SK-N-SH treated with all-trans-retinoic acid at 6 μM for 48 hours (cell line): Measurements from ENCODE around the gene SH2B3.

Experiments
- ARNTL ChIP-seq: fragments of 450-650 bp; formaldehyde crosslinking; IDR thresholded peaks from 2 replicates; pipeline ENCODE4 v1.5.0; 2020; ENCODE audit warnings: low read depth, mild to moderate bottlenecking, moderate library complexity, borderline replicate concordance
- BACH2 ChIP-seq: fragments of 250-450 bp; sonication (Bioruptor Pico); IDR thresholded peaks from 2 replicates; pipeline ENCODE4 v1.9.0; 2021; ENCODE audit warnings: mild to moderate bottlenecking, borderline replicate concordance
- GLIS3 ChIP-seq: fragments of 250-450 bp; sonication (Bioruptor Pico); IDR thresholded peaks from 2 replicates; pipeline ENCODE4 v1.5.0; 2020; ENCODE audit warnings: mild to moderate bottlenecking, moderate library complexity
- RARB ChIP-seq: fragments of 250-450 bp; sonication (Bioruptor Pico); IDR thresholded peaks from 2 replicates; pipeline ENCODE4 v1.8.0; 2021; ENCODE audit warnings: mild to moderate bottlenecking, moderate library complexity
- TCF4 ChIP-seq: fragments of 250-450 bp; sonication (Bioruptor Pico); IDR thresholded peaks from 2 replicates; pipeline ENCODE4 v1.8.0; 2021; ENCODE audit warnings: mild to moderate bottlenecking, moderate library complexity, borderline replicate concordance
- TOX ChIP-seq: fragments of 250-450 bp; sonication (Bioruptor Pico); IDR thresholded peaks from 2 replicates; pipeline ENCODE4 v1.8.0; 2021; ENCODE audit warnings: mild to moderate bottlenecking, moderate library complexity, borderline replicate concordance
- ZFP3 ChIP-seq: fragments of 250-450 bp; sonication (Bioruptor Pico); IDR thresholded peaks from 2 replicates; pipeline ENCODE4 v1.5.0; 2020; ENCODE audit warnings: mild to moderate bottlenecking, moderate library complexity
- ZFP30 ChIP-seq: fragments of 450-650 bp; formaldehyde crosslinking; IDR thresholded peaks from 2 replicates; pipeline ENCODE4 v1.5.0; 2022; ENCODE audit warnings: mild to moderate bottlenecking, moderate library complexity
- ZNF565 ChIP-seq: fragments of 450-650 bp; formaldehyde crosslinking; conservative IDR thresholded peaks from 2 replicates; pipeline ENCODE4 v1.5.0; 2020; ENCODE audit warnings: low read depth, mild to moderate bottlenecking, moderate library complexity
- ZNF70 ChIP-seq: fragments of 450-650 bp; formaldehyde crosslinking; IDR thresholded peaks from 2 replicates; pipeline ENCODE4 v1.5.0; 2020; ENCODE audit warnings: mild to moderate bottlenecking, moderate library complexity
- TF ChIP-seq, protein P1 (sequence below): fragments of 250-450 bp; sonication (Bioruptor Pico); IDR thresholded peaks from 2 replicates; pipeline ENCODE4 v1.8.0; 2021; ENCODE audit warnings: low read depth, mild to moderate bottlenecking, moderate library complexity, borderline replicate concordance
- TF ChIP-seq, protein P2 (sequence below): fragments of 250-450 bp; sonication (Bioruptor Pico); IDR thresholded peaks from 2 replicates; pipeline ENCODE4 v1.5.0; 2020; ENCODE audit warnings: mild to moderate bottlenecking, moderate library complexity
- TF ChIP-seq, protein P3 (sequence below): fragments of 250-450 bp; sonication (Bioruptor Pico); IDR thresholded peaks from 2 replicates; pipeline ENCODE4 v1.8.0; 2020; ENCODE audit warnings: mild to moderate bottlenecking, moderate library complexity, borderline replicate concordance
- TF ChIP-seq, protein P4 (sequence below): fragments of 250-450 bp; sonication (Bioruptor Pico); IDR thresholded peaks from 2 replicates; pipeline ENCODE4 v1.5.1; 2020; ENCODE audit warnings: low read depth, mild to moderate bottlenecking, moderate library complexity

DNA sequence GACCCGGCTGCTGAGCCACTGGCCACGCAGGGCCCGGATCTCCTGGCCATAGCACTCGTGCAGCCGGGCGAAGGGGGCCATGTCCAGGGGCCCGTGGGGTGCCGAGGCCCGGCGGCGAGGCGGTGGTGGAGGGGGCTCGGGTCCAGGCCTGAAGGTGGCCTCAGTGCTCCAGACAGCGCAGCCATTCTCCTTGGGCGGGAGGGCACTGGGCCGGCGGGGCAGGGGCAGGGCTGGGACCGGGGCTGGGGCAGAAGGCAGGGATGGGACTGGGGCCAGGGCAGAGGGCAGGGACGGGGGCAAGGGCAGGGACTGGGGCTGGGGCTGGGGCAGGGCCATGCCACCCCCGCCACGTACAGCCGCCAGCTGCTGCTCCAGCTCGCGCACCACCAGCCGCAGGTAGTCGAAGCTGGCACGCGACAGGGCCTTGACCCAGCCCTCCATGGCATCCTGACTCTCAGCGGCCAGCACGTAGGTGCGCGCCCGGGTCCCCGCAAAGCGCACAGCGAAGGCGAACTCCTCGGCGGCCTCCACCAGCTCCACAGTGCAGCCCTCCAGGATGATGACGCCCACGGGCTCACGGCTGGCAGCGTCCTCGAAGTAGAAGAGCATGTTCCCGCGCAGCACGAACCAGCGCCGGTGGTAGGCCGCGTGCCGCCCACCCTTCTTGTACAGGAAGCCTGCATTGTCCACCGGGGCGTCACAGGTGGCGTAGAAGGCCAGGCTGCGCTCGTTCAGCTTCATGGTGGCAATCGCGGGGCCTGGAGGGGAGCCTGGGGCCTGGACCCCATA lies 42.8 kb upstream of the SH2B3 start:
- TF ChIP-seq ARNTL (CRISPR knock-in tag) (no peak), ZNF565 (CRISPR knock-in tag) (no peak), TCF4 (CRISPR knock-in tag) (no peak), RARB (no peak), ZFP3 (CRISPR knock-in tag) (no peak), GLIS3 (CRISPR knock-in tag) (no peak), ZNF70 (CRISPR knock-in tag) (no peak), TOX (no peak), ZFP30 (CRISPR knock-in tag) (no peak), BACH2 (CRISPR knock-in tag) (no peak)
- TF ChIP-seq, protein P1, sequence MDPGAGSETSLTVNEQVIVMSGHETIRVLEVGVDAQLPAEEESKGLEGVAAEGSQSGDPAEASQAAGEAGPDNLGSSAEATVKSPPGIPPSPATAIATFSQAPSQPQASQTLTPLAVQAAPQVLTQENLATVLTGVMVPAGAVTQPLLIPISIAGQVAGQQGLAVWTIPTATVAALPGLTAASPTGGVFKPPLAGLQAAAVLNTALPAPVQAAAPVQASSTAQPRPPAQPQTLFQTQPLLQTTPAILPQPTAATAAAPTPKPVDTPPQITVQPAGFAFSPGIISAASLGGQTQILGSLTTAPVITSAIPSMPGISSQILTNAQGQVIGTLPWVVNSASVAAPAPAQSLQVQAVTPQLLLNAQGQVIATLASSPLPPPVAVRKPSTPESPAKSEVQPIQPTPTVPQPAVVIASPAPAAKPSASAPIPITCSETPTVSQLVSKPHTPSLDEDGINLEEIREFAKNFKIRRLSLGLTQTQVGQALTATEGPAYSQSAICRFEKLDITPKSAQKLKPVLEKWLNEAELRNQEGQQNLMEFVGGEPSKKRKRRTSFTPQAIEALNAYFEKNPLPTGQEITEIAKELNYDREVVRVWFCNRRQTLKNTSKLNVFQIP: no peak
- TF ChIP-seq, protein P2, sequence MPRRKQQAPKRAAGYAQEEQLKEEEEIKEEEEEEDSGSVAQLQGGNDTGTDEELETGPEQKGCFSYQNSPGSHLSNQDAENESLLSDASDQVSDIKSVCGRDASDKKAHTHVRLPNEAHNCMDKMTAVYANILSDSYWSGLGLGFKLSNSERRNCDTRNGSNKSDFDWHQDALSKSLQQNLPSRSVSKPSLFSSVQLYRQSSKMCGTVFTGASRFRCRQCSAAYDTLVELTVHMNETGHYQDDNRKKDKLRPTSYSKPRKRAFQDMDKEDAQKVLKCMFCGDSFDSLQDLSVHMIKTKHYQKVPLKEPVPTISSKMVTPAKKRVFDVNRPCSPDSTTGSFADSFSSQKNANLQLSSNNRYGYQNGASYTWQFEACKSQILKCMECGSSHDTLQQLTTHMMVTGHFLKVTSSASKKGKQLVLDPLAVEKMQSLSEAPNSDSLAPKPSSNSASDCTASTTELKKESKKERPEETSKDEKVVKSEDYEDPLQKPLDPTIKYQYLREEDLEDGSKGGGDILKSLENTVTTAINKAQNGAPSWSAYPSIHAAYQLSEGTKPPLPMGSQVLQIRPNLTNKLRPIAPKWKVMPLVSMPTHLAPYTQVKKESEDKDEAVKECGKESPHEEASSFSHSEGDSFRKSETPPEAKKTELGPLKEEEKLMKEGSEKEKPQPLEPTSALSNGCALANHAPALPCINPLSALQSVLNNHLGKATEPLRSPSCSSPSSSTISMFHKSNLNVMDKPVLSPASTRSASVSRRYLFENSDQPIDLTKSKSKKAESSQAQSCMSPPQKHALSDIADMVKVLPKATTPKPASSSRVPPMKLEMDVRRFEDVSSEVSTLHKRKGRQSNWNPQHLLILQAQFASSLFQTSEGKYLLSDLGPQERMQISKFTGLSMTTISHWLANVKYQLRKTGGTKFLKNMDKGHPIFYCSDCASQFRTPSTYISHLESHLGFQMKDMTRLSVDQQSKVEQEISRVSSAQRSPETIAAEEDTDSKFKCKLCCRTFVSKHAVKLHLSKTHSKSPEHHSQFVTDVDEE (CRISPR knock-in tag): no peak
- TF ChIP-seq, protein P3, sequence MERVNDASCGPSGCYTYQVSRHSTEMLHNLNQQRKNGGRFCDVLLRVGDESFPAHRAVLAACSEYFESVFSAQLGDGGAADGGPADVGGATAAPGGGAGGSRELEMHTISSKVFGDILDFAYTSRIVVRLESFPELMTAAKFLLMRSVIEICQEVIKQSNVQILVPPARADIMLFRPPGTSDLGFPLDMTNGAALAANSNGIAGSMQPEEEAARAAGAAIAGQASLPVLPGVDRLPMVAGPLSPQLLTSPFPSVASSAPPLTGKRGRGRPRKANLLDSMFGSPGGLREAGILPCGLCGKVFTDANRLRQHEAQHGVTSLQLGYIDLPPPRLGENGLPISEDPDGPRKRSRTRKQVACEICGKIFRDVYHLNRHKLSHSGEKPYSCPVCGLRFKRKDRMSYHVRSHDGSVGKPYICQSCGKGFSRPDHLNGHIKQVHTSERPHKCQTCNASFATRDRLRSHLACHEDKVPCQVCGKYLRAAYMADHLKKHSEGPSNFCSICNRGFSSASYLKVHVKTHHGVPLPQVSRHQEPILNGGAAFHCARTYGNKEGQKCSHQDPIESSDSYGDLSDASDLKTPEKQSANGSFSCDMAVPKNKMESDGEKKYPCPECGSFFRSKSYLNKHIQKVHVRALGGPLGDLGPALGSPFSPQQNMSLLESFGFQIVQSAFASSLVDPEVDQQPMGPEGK (CRISPR knock-in tag): no peak
- TF ChIP-seq, protein P4, sequence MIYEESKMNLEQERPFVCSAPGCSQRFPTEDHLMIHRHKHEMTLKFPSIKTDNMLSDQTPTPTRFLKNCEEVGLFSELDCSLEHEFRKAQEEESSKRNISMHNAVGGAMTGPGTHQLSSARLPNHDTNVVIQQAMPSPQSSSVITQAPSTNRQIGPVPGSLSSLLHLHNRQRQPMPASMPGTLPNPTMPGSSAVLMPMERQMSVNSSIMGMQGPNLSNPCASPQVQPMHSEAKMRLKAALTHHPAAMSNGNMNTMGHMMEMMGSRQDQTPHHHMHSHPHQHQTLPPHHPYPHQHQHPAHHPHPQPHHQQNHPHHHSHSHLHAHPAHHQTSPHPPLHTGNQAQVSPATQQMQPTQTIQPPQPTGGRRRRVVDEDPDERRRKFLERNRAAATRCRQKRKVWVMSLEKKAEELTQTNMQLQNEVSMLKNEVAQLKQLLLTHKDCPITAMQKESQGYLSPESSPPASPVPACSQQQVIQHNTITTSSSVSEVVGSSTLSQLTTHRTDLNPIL (CRISPR knock-in tag): no peak
